Ovary (tissue), 3 donors: ENCODE measurements around the gene SPATA31C1.

Experiments used
- CTCF ChIP-seq, 3 donors: fragments of 450-650 bp in 2 of 3; fragments of 200-600 bp in 1 of 3; IDR thresholded peaks; one replicate each; pipeline versions ENCODE4 v1.5.1 to v1.8.0; 2016 to 2022; ENCODE audit warnings: antibody characterized with exemption in 3 of 3, mild to moderate bottlenecking in 1 of 3
- EP300 ChIP-seq: sonication (generic); formaldehyde crosslinking; IDR thresholded peaks from one replicate; pipeline ENCODE4 v1.6.1; 2017; ENCODE audit warnings: antibody characterized with exemption
- POLR2A ChIP-seq: fragments of 450-650 bp; IDR thresholded peaks from one replicate; pipeline ENCODE4 v1.6.1; 2017; ENCODE audit warnings: antibody characterized with exemption, mild to moderate bottlenecking, moderate library complexity
- donor health status: DM: no; HTN: no; CAD: no.

- no peak for TF ChIP-seq POLR2A
- no peak for TF ChIP-seq CTCF (IDR thresholded peaks at IDR 0.05)
- no peak for TF ChIP-seq EP300
These were observed 32.1 kb upstream of the SPATA31C1 start for GRCh38 chr9:87885484-87886189.
